Gastrocnemius medialis (tissue), 4 donors: ENCODE data around the gene SCLT1. TPM values are rescaled to one million over a fixed set of nuclear protein-coding genes. Genes with fewer than 3 reads are reported as not detected.

Experiments used
- ATAC-seq, 2 donors: fragments of 150-250 bp; one replicate each; pipeline ENCODE4 v1.9.1; 2016
- DNase-seq, 2 donors: peaks; one replicate each; pipeline ENCODE4 v3.0.0-alpha.2; 2019
- H3K27ac ChIP-seq, 4 donors: fragments of 200-600 bp; sonication (generic); 1 replicate in 1 of 4; 2 replicates in 3 of 4; pipeline ENCODE4 v1.5.1; 2016 to 2018; ENCODE audit warnings: mild to moderate bottlenecking in 2 of 4, moderate library complexity in 1 of 4
- H3K27me3 ChIP-seq, 3 donors: fragments of 200-600 bp; sonication (generic) in 2 of 3; 1 replicate in 1 of 3; 2 replicates in 2 of 3; pipeline versions ENCODE4 v1.5.1 to v1.6.0; 2016 to 2019; ENCODE audit warnings: mild to moderate bottlenecking in 1 of 3, moderate library complexity in 1 of 3
- H3K36me3 ChIP-seq, 2 donors: fragments of 200-600 bp; sonication (generic) in 1 of 2; one replicate each; pipeline ENCODE4 v1.5.1; 2017 to 2018
- H3K4me1 ChIP-seq, 2 donors: fragments of 200-600 bp; sonication (generic) in 1 of 2; one replicate each; pipeline ENCODE4 v1.5.1; 2016 to 2017; ENCODE audit warnings: mild to moderate bottlenecking in 2 of 2
- H3K4me3 ChIP-seq, 4 donors: fragments of 200-600 bp; sonication (generic) in 3 of 4; 1 replicate in 1 of 4; 2 replicates in 3 of 4; pipeline ENCODE4 v1.5.1; 2016 to 2019; ENCODE audit warnings: mild to moderate bottlenecking in 2 of 4
- H3K9me3 ChIP-seq, 3 donors: fragments of 200-600 bp; sonication (generic) in 2 of 3; 1 replicate in 1 of 3; 2 replicates in 2 of 3; pipeline ENCODE4 v1.5.1; 2016 to 2019
- CTCF ChIP-seq, 5 experiments: fragments of 450-650 bp in 3 of 5; fragments of 200-600 bp in 2 of 5; sonication (generic) in 2 of 5; IDR thresholded peaks in 4 of 5; conservative IDR thresholded peaks in 1 of 5; 1 replicate in 4 of 5; 2 replicates in 1 of 5; pipeline ENCODE4 v1.5.1; 2016 to 2019; ENCODE audit warnings: antibody characterized with exemption in 5 of 5, mild to moderate bottlenecking in 3 of 5, moderate library complexity in 3 of 5
- POLR2A ChIP-seq, 2 donors: fragments of 450-650 bp; IDR thresholded peaks; one replicate each; pipeline ENCODE4 v1.6.1; 2017; ENCODE audit warnings: antibody characterized with exemption in 2 of 2, mild to moderate bottlenecking in 2 of 2, moderate library complexity in 2 of 2
- in situ Hi-C, 4 donors: fragments of 200-750 bp; cut with MboI; loops; one replicate each; pipeline versions ENCODE4 v1.15.0 to v1.8.0; 2017; ENCODE audit warnings: low sequenced_read_pairs in 4 of 4
- intact Hi-C: fragments of 100-400 bp; cut with DNase I; formaldehyde crosslinking; loops from one replicate; pipeline ENCODE4 v1.15.1; 2023; ENCODE audit warnings: low total_unique reads
- total RNA-seq, 4 donors: library from RNA; depleted of rRNA; stranded (reverse); fragments of >200 nt; gene quantifications; one replicate each; pipeline versions ENCODE4 v1.1.0 to v1.2.3, GENCODE V29; 2016

Gene SCLT1
- total RNA-seq, 4 donors from 2014 or later = 1.0 to 4.1 (median 1.8) TPM

DNA sequence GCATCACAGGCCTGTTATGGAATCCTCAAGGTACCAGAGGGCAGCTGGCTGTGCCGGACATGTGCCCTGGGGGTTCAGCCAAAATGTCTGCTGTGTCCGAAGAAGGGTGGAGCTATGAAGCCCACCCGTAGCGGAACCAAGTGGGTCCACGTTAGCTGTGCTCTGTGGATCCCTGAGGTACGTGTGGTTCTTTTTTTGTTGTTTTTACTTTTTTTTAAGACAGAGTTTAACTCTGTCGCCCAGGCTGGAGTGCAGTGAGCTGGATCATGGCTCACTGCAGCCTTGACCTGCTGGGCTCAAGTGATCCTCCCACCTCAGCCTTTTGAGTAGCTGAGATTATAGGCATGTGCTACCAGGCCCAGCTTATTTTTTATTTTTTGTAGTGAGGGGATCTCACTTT, 237.7 kb downstream of the SCLT1 start:
- in situ Hi-C loops = loop anchor here in 1 of 4 donors (25.0 kb wide), 2 partner anchors 393 to 668 kb away; no protein-coding TSS in a partner anchor
- ATAC-seq (no peak), DNase-seq (no peak)
- no peaks in the 10 kb centered on the region for H3K4me1 ChIP-seq
- intact Hi-C loops = no loop called here
- H3K9me3 ChIP-seq = no peaks in the 10 kb centered on the region
- no peaks in the 10 kb centered on the region for H3K27me3 ChIP-seq
- H3K36me3 ChIP-seq = peaks cover 0 to 81% of the 10 kb centered on the region in 2 donors
- TF ChIP-seq CTCF (IDR thresholded peaks at IDR 0.05 in 4 of 5, conservative IDR thresholded peaks at IDR 0.05 in 1 of 5) (no peak), POLR2A (IDR thresholded peaks at IDR 0.05) (no peak)
- no peak overlapping the region for H3K4me3 ChIP-seq
- no peak overlapping the region for H3K27ac ChIP-seq

DNA sequence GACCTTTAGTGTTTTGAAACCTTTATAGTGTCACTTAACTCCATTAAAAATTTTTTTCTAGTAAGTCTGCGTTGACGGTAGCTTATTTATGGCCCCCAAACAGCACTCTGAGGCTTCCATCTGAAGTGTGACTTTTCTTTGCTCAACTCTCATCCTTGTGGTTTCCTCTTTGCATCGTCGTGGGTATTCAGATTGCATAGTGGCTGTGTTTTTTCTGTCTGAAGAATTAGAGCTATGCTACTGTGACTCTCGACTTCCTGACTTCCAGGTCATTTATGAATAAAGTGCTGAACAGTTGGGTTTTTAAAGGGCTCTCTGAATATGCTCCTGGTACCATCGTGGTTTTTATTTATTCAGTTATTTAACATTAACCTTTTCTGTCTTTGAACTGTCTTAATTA, 238.9 kb downstream of the SCLT1 start:
- Histone ChIP-seq H3K27ac (no peak overlapping the region), H3K36me3 (peaks cover 0 to 84% of the 10 kb centered on the region in 2 donors), H3K4me3 (no peak overlapping the region), H3K4me1 (no peaks in the 10 kb centered on the region), H3K27me3 (no peaks in the 10 kb centered on the region), H3K9me3 (no peaks in the 10 kb centered on the region)
- TF ChIP-seq CTCF (IDR thresholded peaks at IDR 0.05 in 4 of 5, conservative IDR thresholded peaks at IDR 0.05 in 1 of 5) = no peak
- TF ChIP-seq POLR2A (IDR thresholded peaks at IDR 0.05) = no peak
- ATAC-seq (no peak), DNase-seq (no peak)
- in situ Hi-C loops = loop anchor here in 1 of 4 donors (25.0 kb wide), 2 partner anchors 392 to 667 kb away; no protein-coding TSS in a partner anchor
- intact Hi-C loops = no loop called here

- Histone ChIP-seq H3K27ac (no peak overlapping the region), H3K4me3 (no peak overlapping the region), H3K4me1 (no peaks in the 10 kb centered on the region), H3K27me3 (no peaks in the 10 kb centered on the region), H3K36me3 (peaks cover 0 to 90% of the 10 kb centered on the region in 2 donors), H3K9me3 (no peaks in the 10 kb centered on the region)
- no peak for TF ChIP-seq CTCF (IDR thresholded peaks at IDR 0.05 in 4 of 5, conservative IDR thresholded peaks at IDR 0.05 in 1 of 5)
- no peak for TF ChIP-seq POLR2A (IDR thresholded peaks at IDR 0.05)
- no peak for ATAC-seq
- in situ Hi-C loops (loop anchor here in 1 of 4 donors (25.0 kb wide), 2 partner anchors 391 to 666 kb away; no protein-coding TSS in a partner anchor), intact Hi-C loops (no loop called here)
- no peak for DNase-seq
These were observed 239.6 kb downstream of the SCLT1 start for GRCh38 chr4:128853741-128854140.

- in situ Hi-C loops (loop anchor here in 1 of 4 donors (25.0 kb wide), 2 partner anchors 388 to 663 kb away; no protein-coding TSS in a partner anchor), intact Hi-C loops (no loop called here)
- ATAC-seq (no peak), DNase-seq (no peak)
- peaks cover 15 to 21% of the 10 kb centered on the region in 2 donors for H3K4me1 ChIP-seq
- peaks cover 0 to 76% of the 10 kb centered on the region in 2 donors for H3K36me3 ChIP-seq
- no peaks in the 10 kb centered on the region for H3K9me3 ChIP-seq
- no peak overlapping the region for H3K4me3 ChIP-seq
- no peak overlapping the region for H3K27ac ChIP-seq
- TF ChIP-seq POLR2A (IDR thresholded peaks at IDR 0.05) = no peak
- no peak for TF ChIP-seq CTCF (IDR thresholded peaks at IDR 0.05 in 4 of 5, conservative IDR thresholded peaks at IDR 0.05 in 1 of 5)
- H3K27me3 ChIP-seq = no peaks in the 10 kb centered on the region
These were observed 243.1 kb downstream of the SCLT1 start for GRCh38 chr4:128850252-128850651.

- Histone ChIP-seq H3K27ac (no peak overlapping the region), H3K9me3 (no peaks in the 10 kb centered on the region), H3K36me3 (peaks cover 0 to 68% of the 10 kb centered on the region in 2 donors), H3K4me3 (no peak overlapping the region), H3K4me1 (peaks cover 27 to 33% of the 10 kb centered on the region in 2 donors), H3K27me3 (no peaks in the 10 kb centered on the region)
- in situ Hi-C loops (no loop called here), intact Hi-C loops (no loop called here)
- ATAC-seq (no peak), DNase-seq (no peak)
- TF ChIP-seq CTCF (IDR thresholded peaks at IDR 0.05 in 4 of 5, conservative IDR thresholded peaks at IDR 0.05 in 1 of 5) (no peak), POLR2A (IDR thresholded peaks at IDR 0.05) (no peak)
These were observed 244.9 kb downstream of the SCLT1 start for GRCh38 chr4:128848461-128848860.
